A549 (cell line): Measurements from ENCODE around the gene STRN3. TPM values are rescaled to one million over a fixed set of nuclear protein-coding genes. Genes with fewer than 3 reads are reported as not detected.

Source experiments
- ATAC-seq, 2 experiments: fragments of 200-7000 bp in 1 of 2; fragments of >200 bp in 1 of 2; cut with Nextera tagmentation in 1 of 2; cut with Tn5 transposase in 1 of 2; 3 replicates each; pipeline versions ENCODE4 v1.8.0 to v1.9.1; 2018 to 2020; ENCODE audit warnings: mild to moderate bottlenecking in 1 of 2, moderate library complexity in 1 of 2
- CTCF ChIA-PET: fragments of 300-600 bp; sonication (Branson Sonifier 250); formaldehyde crosslinking; extraction: SDS; loops from one replicate; lab custom pipeline; 2021; ENCODE audit warnings: antibody characterized with exemption, inconsistent platforms; lab: Yijun Ruan, JAX
- POLR2A ChIA-PET: fragments of 350-600 bp; formaldehyde crosslinking; extraction: SDS; loops from one replicate; lab custom pipeline; 2021; ENCODE audit warnings: antibody characterized with exemption, inconsistent platforms; lab: Yijun Ruan, JAX
- DNase-seq, 2 experiments: peaks; one replicate each; pipeline versions ENCODE4 v3.0.0 to v3.0.0-alpha.2; 2011 to 2016; ENCODE audit warnings: low read depth in 1 of 2, low spot score in 1 of 2
- FAIRE-seq: peaks from 2 replicates; lab custom pipeline; 2011; peaks lifted over from hg19 to GRCh38; lab: Jason Lieb, UNC
- H3K27ac ChIP-seq, 2 experiments: fragments of >200 bp; sonication (Bioruptor Twin); formaldehyde crosslinking; 3 replicates each; pipeline ENCODE4 v1.5.1; 2016 to 2017
- H3K4me1 ChIP-seq: fragments of >200 bp; sonication (Bioruptor Twin); formaldehyde crosslinking; 3 replicates; pipeline ENCODE4 v1.6.1; 2016
- H3K4me2 ChIP-seq: fragments of >200 bp; sonication (Bioruptor Twin); formaldehyde crosslinking; 3 replicates; pipeline ENCODE4 v1.6.1; 2016
- H3K4me3 ChIP-seq: fragments of >200 bp; sonication (Bioruptor Twin); formaldehyde crosslinking; 3 replicates; pipeline ENCODE4 v1.5.1; 2016
- H3K9me3 ChIP-seq: fragments of >200 bp; sonication (Bioruptor Twin); formaldehyde crosslinking; 3 replicates; pipeline ENCODE4 v1.6.1; 2016
- HEYL ChIP-seq: fragments of 250-450 bp; sonication (Bioruptor Pico); IDR thresholded peaks from 2 replicates; pipeline ENCODE4 v1.8.0; 2021; ENCODE audit warnings: mild to moderate bottlenecking, moderate library complexity
- HOXB13 ChIP-seq: fragments of 250-450 bp; sonication (Bioruptor Pico); IDR thresholded peaks from 2 replicates; pipeline ENCODE4 v1.5.0; 2020; ENCODE audit warnings: low read depth, mild to moderate bottlenecking, moderate library complexity
- WGBS: methylation state at CpG from one replicate; pipeline ENCODE4 v1.1.6; 2017; ENCODE audit errors: missing lambda C conversion rate; 5-methylcytosine and 5-hydroxymethylcytosine counted together
- polyA plus RNA-seq, 4 experiments: library from polyadenylated mRNA; depleted of rRNA in 3 of 4; stranded (reverse); fragments of >200 nt; fragmentation: RNase III in 1 of 4; extraction: RNeasy Plus Mini Kit Qiagen cat#74134 plus additional on column Dnase treatment in 1 of 4; gene quantifications; 2 replicates in 3 of 4; 3 replicates in 1 of 4; pipeline ENCODE4 v1.2.3, GENCODE V29; 2011 to 2017
- small RNA-seq, 6 experiments: library from RNA; depleted of rRNA; stranded (forward); fragments of <200 nt; gene quantifications; one replicate each; pipeline ENCODE3, GENCODE V24; 2012
- TF ChIP-seq, protein P1 (sequence below): IDR thresholded peaks from 2 replicates; pipeline ENCODE4 v1.6.1; 2012

The STRN3 gene
- polyA plus RNA-seq, 2 of the 4 experiments (the other 2 are of a cell fraction) = 22.1 to 44.8 TPM

GRCh38 chr14:30848449-30849240, 177.5 kb downstream of the STRN3 start:
- WGBS = 39% methylated on average over 4 of the region's 4 CpGs
- TF ChIP-seq HEYL (CRISPR knock-in tag) (no peak), HOXB13 (CRISPR knock-in tag) (no peak)
- TF ChIP-seq, protein P1, sequence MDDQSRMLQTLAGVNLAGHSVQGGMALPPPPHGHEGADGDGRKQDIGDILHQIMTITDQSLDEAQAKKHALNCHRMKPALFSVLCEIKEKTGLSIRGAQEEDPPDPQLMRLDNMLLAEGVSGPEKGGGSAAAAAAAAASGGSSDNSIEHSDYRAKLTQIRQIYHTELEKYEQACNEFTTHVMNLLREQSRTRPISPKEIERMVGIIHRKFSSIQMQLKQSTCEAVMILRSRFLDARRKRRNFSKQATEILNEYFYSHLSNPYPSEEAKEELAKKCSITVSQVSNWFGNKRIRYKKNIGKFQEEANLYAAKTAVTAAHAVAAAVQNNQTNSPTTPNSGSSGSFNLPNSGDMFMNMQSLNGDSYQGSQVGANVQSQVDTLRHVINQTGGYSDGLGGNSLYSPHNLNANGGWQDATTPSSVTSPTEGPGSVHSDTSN = no peak
- ChIA-PET CTCF (interaction anchor here (1.2 kb wide), 1 partner anchor 9 kb away, joined by 5 read pairs; no protein-coding TSS in a partner anchor), POLR2A (no interaction called here)
- Histone ChIP-seq H3K4me2 (no peak overlapping the region), H3K9me3 (no peaks in the 10 kb centered on the region), H3K4me1 (no peaks in the 10 kb centered on the region), H3K4me3 (no peak overlapping the region), H3K27ac (no peak overlapping the region)
- no peak for FAIRE-seq
- no peak for ATAC-seq
- DNase-seq = no peak

Small RNA genes within 50 kb of the gene (small RNA-seq; reads per million reads assigned to genes)
- gene HIGD1AP17 (0 reads per million in 6 experiments), gene MIR624 (0.04 to 27.5 (median 8.0) reads per million in 6 experiments)

Other genes with a start within 250 kb of the STRN3 start
- 45.9 and 53.1 TPM in 2 replicates for gene COCH, start 151.8 kb downstream of the STRN3 start, polyA plus RNA-seq (2011; rRNA removed)
- 27.6 to 33.0 TPM (median 31.9 TPM) in 3 replicates for gene COCH, start 151.8 kb downstream of the STRN3 start, polyA plus RNA-seq (2017; fragmentation: RNase III; extraction: RNeasy Plus Mini Kit Qiagen cat#74134 plus additional on column Dnase treatment)
- 8.5 and 12.4 TPM in 2 replicates for gene AP4S1, start 730 bp downstream of the STRN3 start, polyA plus RNA-seq (2011; rRNA removed)
- gene AP4S1, start 730 bp downstream of the STRN3 start, polyA plus RNA-seq (2017; fragmentation: RNase III; extraction: RNeasy Plus Mini Kit Qiagen cat#74134 plus additional on column Dnase treatment) = 13.4 to 16.0 TPM (median 14.4 TPM) in 3 replicates
- 149 and 154 TPM in 2 replicates for gene HECTD1, start 181.4 kb upstream of the STRN3 start, polyA plus RNA-seq (2011; rRNA removed)
- 58.8 to 60.9 TPM (median 60.7 TPM) in 3 replicates for gene HECTD1, start 181.4 kb upstream of the STRN3 start, polyA plus RNA-seq (2017; fragmentation: RNase III; extraction: RNeasy Plus Mini Kit Qiagen cat#74134 plus additional on column Dnase treatment)